Suprapubic skin (tissue), 4 donors: ENCODE data around the gene ELAPOR2.

ENCODE experiments used
- CTCF ChIP-seq, 2 donors: fragments of 200-600 bp in 1 of 2; fragments of 450-650 bp in 1 of 2; sonication (generic) in 1 of 2; IDR thresholded peaks; one replicate each; pipeline ENCODE4 v1.5.1; 2016 to 2019; ENCODE audit warnings: antibody characterized with exemption in 2 of 2, mild to moderate bottlenecking in 1 of 2, moderate library complexity in 1 of 2
- POLR2A ChIP-seq, 2 donors: fragments of 450-650 bp; IDR thresholded peaks; one replicate each; pipeline ENCODE4 v1.6.1; 2017; ENCODE audit warnings: antibody characterized with exemption in 2 of 2, mild to moderate bottlenecking in 2 of 2, moderate library complexity in 2 of 2
- POLR2AphosphoS5 ChIP-seq, 3 donors: sonication (generic); formaldehyde crosslinking; IDR thresholded peaks; one replicate each; pipeline ENCODE4 v1.6.1; 2017; ENCODE audit warnings: antibody characterized with exemption in 3 of 3

- TF ChIP-seq CTCF (IDR thresholded peaks at IDR 0.05) (no peak), POLR2A (IDR thresholded peaks at IDR 0.05) (no peak), POLR2AphosphoS5 (IDR thresholded peaks at IDR 0.05) (no peak)
These were observed 30.8 kb downstream of the ELAPOR2 start for GRCh38 chr7:87028636-87029035.
